GM23338 (cell line): ENCODE data around the gene KRT1. TPM values are rescaled to one million over a fixed set of nuclear protein-coding genes. Genes with fewer than 3 reads are reported as not detected.

Experiments
- ATAC-seq: fragments of 200-7000 bp; cut with Tn5 transposase; 3 replicates; pipeline ENCODE4 v1.9.1; 2020
- DNase-seq: peaks from one replicate; pipeline ENCODE4 v3.0.0-alpha.2; 2015; ENCODE audit warnings: low spot score
- H2AFZ ChIP-seq: fragments of 200-600 bp; sonication (generic); 2 replicates; pipeline ENCODE4 v1.8.0; 2016; ENCODE audit warnings: antibody characterized with exemption, mild to moderate bottlenecking, moderate library complexity
- H3F3A ChIP-seq: fragments of 200-600 bp; sonication (generic); replicated peaks from 2 replicates; pipeline ENCODE4 v1.8.0; 2017; ENCODE audit warnings: antibody characterized with exemption, mixed run types, low read depth
- H3K27ac ChIP-seq: fragments of 200-600 bp; sonication (generic); 2 replicates; pipeline ENCODE4 v1.6.1; 2016; ENCODE audit warnings: low read depth
- H3K27me3 ChIP-seq: fragments of 200-600 bp; sonication (generic); 2 replicates; pipeline ENCODE4 v1.8.0; 2016; ENCODE audit warnings: mild to moderate bottlenecking, mixed run types, moderate library complexity; ENCODE audit not compliant: insufficient read depth
- H3K36me3 ChIP-seq: fragments of 200-600 bp; sonication (generic); 2 replicates; pipeline ENCODE4 v1.8.0; 2016; ENCODE audit warnings: mild to moderate bottlenecking; ENCODE audit not compliant: insufficient read depth
- H3K4me1 ChIP-seq: fragments of 200-600 bp; sonication (generic); 2 replicates; pipeline ENCODE4 v1.8.0; 2016; ENCODE audit warnings: mild to moderate bottlenecking, moderate library complexity; ENCODE audit not compliant: insufficient read depth
- H3K4me2 ChIP-seq: fragments of 200-600 bp; sonication (generic); 2 replicates; pipeline ENCODE4 v1.7.1; 2017; ENCODE audit warnings: mixed run types
- H3K4me3 ChIP-seq: fragments of 200-600 bp; sonication (generic); 2 replicates; pipeline ENCODE4 v1.6.1; 2016; ENCODE audit warnings: mixed run types
- H3K79me2 ChIP-seq: fragments of 200-600 bp; sonication (generic); replicated peaks from 2 replicates; pipeline ENCODE4 v1.8.0; 2017; ENCODE audit warnings: mild to moderate bottlenecking; ENCODE audit not compliant: insufficient read depth
- H3K9me2 ChIP-seq: fragments of 200-600 bp; sonication (generic); 2 replicates; pipeline ENCODE4 v1.8.0; 2017; ENCODE audit not compliant: insufficient read depth
- H4K20me1 ChIP-seq: fragments of 200-600 bp; sonication (generic); replicated peaks from 2 replicates; pipeline ENCODE4 v1.8.0; 2017; ENCODE audit warnings: mild to moderate bottlenecking; ENCODE audit not compliant: insufficient read depth
- H3K27ac Mint-ChIP-seq: 2 replicates; pipeline ENCODE4 v1.8.0; 2020; ENCODE audit warnings: inconsistent platforms, mild to moderate bottlenecking, moderate library complexity, mixed read lengths
- H3K27me3 Mint-ChIP-seq: 3 replicates; pipeline ENCODE4 v1.8.0; 2022; ENCODE audit warnings: low read depth, mild to moderate bottlenecking, moderate library complexity, mixed read lengths, inconsistent platforms; ENCODE audit not compliant: insufficient read depth, poor library complexity
- H3K36me3 Mint-ChIP-seq: 3 replicates; pipeline ENCODE4 v1.8.0; 2021; ENCODE audit warnings: low read depth, mild to moderate bottlenecking, inconsistent platforms, moderate library complexity, mixed read lengths
- H3K4me1 Mint-ChIP-seq: 3 replicates; pipeline ENCODE4 v1.8.0; 2020; ENCODE audit warnings: mild to moderate bottlenecking, inconsistent platforms, mixed read lengths
- H3K4me3 Mint-ChIP-seq: 3 replicates; pipeline ENCODE4 v1.8.0; 2021; ENCODE audit warnings: moderate library complexity, mild to moderate bottlenecking, inconsistent platforms, mixed read lengths
- H3K9me3 Mint-ChIP-seq: 3 replicates; pipeline ENCODE4 v1.8.0; 2020; ENCODE audit warnings: moderate library complexity, mild to moderate bottlenecking, inconsistent platforms, mixed read lengths
- CREB1 ChIP-seq: fragments of 250-450 bp; sonication (Bioruptor Pico); IDR thresholded peaks from 2 replicates; pipeline ENCODE4 v1.5.0; 2020; ENCODE audit warnings: low read depth, mild to moderate bottlenecking, moderate library complexity
- CTCF ChIP-seq, 2 experiments: fragments of 200-600 bp in 1 of 2; sonication (generic) in 1 of 2; conservative IDR thresholded peaks; 2 replicates each; pipeline versions ENCODE4 v1.5.1 to v1.6.1; 2016 to 2017; ENCODE audit warnings: antibody characterized with exemption in 2 of 2, low read depth in 2 of 2, mild to moderate bottlenecking in 2 of 2, moderate library complexity in 1 of 2
- ETS1 ChIP-seq: IDR thresholded peaks from 2 replicates; pipeline ENCODE4 v1.6.1; 2016; ENCODE audit warnings: antibody characterized with exemption
- EZH2 ChIP-seq: fragments of 200-600 bp; sonication (generic); IDR thresholded peaks from one replicate; pipeline ENCODE4 v1.8.0; 2017; ENCODE audit warnings: antibody characterized with exemption, mild to moderate bottlenecking, low read depth; ENCODE audit not compliant: unreplicated experiment
- EZH2phosphoT487 ChIP-seq: fragments of 200-600 bp; sonication (generic); IDR thresholded peaks from one replicate; pipeline ENCODE4 v1.8.1; 2018; ENCODE audit warnings: antibody characterized with exemption; ENCODE audit not compliant: unreplicated experiment
- JUNB ChIP-seq: IDR thresholded peaks from one replicate; pipeline ENCODE4 v1.6.1; 2016; ENCODE audit warnings: antibody characterized with exemption; ENCODE audit not compliant: unreplicated experiment
- NANOG ChIP-seq: IDR thresholded peaks from 2 replicates; pipeline ENCODE4 v1.6.1; 2016; ENCODE audit warnings: antibody characterized with exemption, borderline replicate concordance
- STAT1 ChIP-seq: IDR thresholded peaks from one replicate; pipeline ENCODE4 v1.6.1; 2016; ENCODE audit warnings: antibody characterized with exemption; ENCODE audit not compliant: unreplicated experiment
- ZNF114 ChIP-seq: fragments of 250-450 bp; sonication (Bioruptor Pico); IDR thresholded peaks from 2 replicates; pipeline ENCODE4 v1.5.0; 2020; ENCODE audit warnings: mild to moderate bottlenecking, moderate library complexity
- ZNF331 ChIP-seq: fragments of 250-450 bp; sonication (Bioruptor Pico); IDR thresholded peaks from 2 replicates; pipeline ENCODE4 v1.5.0; 2020; ENCODE audit warnings: low read depth, mild to moderate bottlenecking, moderate library complexity
- ZNF462 ChIP-seq: fragments of 250-450 bp; sonication (Bioruptor Pico); IDR thresholded peaks from 2 replicates; pipeline ENCODE4 v1.5.0; 2020; ENCODE audit warnings: mild to moderate bottlenecking, moderate library complexity
- polyA plus RNA-seq: library from polyadenylated mRNA; unstranded; fragments of >200 nt; fragmentation: Nextera tagmentation; extraction: Ambion mirVana; gene quantifications from 2 replicates; pipeline ENCODE4 v1.2.1, GENCODE V29; 2016
- total RNA-seq: library from RNA; depleted of rRNA; stranded (reverse); fragments of >200 nt; shearing (Covaris generic); gene quantifications from 2 replicates; pipeline ENCODE4 v1.2.3, GENCODE V29; 2014

Gene KRT1
- total and polyA plus RNA-seq, 2 experiments from 2014 or later = not detected

GRCh38 chr12:52697058-52697582, 16.9 kb upstream of the KRT1 start:
- Mint-ChIP-seq H3K27ac (no peak overlapping the region), H3K36me3 (no peaks in the 10 kb centered on the region), H3K9me3 (no peaks in the 10 kb centered on the region), H3K27me3 (peaks cover 8% of the 10 kb centered on the region), H3K4me3 (no peak overlapping the region), H3K4me1 (peaks cover 12% of the 10 kb centered on the region)
- H3K4me1 ChIP-seq = peaks cover 7% of the 10 kb centered on the region
- no peaks in the 10 kb centered on the region for H3F3A ChIP-seq
- H2AFZ ChIP-seq = no peak overlapping the region
- H3K4me3 ChIP-seq = no peak overlapping the region
- no peaks in the 10 kb centered on the region for H3K79me2 ChIP-seq
- DNase-seq = peak; percentile 9
- H4K20me1 ChIP-seq = no peaks in the 10 kb centered on the region
- peaks cover under 1% of the 10 kb centered on the region for H3K27me3 ChIP-seq
- no peaks in the 10 kb centered on the region for H3K9me2 ChIP-seq
- H3K36me3 ChIP-seq = no peaks in the 10 kb centered on the region
- no peak overlapping the region for H3K4me2 ChIP-seq
- TF ChIP-seq ZNF114 (CRISPR knock-in tag) = no peak
- peak; percentile 17 to 29; a peak in 2 of 4 replicates for TF ChIP-seq CTCF (conservative IDR thresholded peaks at IDR 0.05; ENCODE audit: low read depth in 2 of 2)
- H3K27ac ChIP-seq = no peak overlapping the region
- no peak for ATAC-seq

- H3F3A ChIP-seq = no peaks in the 10 kb centered on the region
- no peaks in the 10 kb centered on the region for H3K9me2 ChIP-seq
- H3K36me3 Mint-ChIP-seq = no peaks in the 10 kb centered on the region
- peaks cover 8% of the 10 kb centered on the region for H3K4me1 ChIP-seq
- ATAC-seq (no peak), DNase-seq (no peak)
- H4K20me1 ChIP-seq = no peaks in the 10 kb centered on the region
- no peak overlapping the region for H3K4me3 Mint-ChIP-seq
- no peak overlapping the region for H2AFZ ChIP-seq
- H3K4me2 ChIP-seq = no peak overlapping the region
- no peaks in the 10 kb centered on the region for H3K9me3 Mint-ChIP-seq
- H3K27me3 Mint-ChIP-seq = peaks cover 14% of the 10 kb centered on the region
- no peaks in the 10 kb centered on the region for H3K36me3 ChIP-seq
- TF ChIP-seq EZH2phosphoT487 = no peak
- no peak for TF ChIP-seq CREB1 (CRISPR knock-in tag)
- no peak for TF ChIP-seq NANOG
- no peak for TF ChIP-seq ZNF114 (CRISPR knock-in tag)
- TF ChIP-seq JUNB = no peak
- no peak for TF ChIP-seq CTCF (conservative IDR thresholded peaks at IDR 0.05; ENCODE audit: low read depth in 2 of 2)
- TF ChIP-seq ETS1 = no peak
- no peak for TF ChIP-seq ZNF331 (CRISPR knock-in tag)
- no peak for TF ChIP-seq EZH2
- TF ChIP-seq ZNF462 (CRISPR knock-in tag) = no peak
- no peak for TF ChIP-seq STAT1
- H3K4me1 Mint-ChIP-seq = peaks cover 12% of the 10 kb centered on the region
- no peaks in the 10 kb centered on the region for H3K79me2 ChIP-seq
- no peak overlapping the region for H3K27ac Mint-ChIP-seq
- no peak overlapping the region for H3K27ac ChIP-seq
- H3K4me3 ChIP-seq = no peak overlapping the region
- H3K27me3 ChIP-seq = peaks cover 6% of the 10 kb centered on the region
Measured at GRCh38 chr12:52696588-52696987, 16.4 kb upstream of the KRT1 start.
